Adrenal gland (tissue), 5 donors: ENCODE data around the gene POLG2.

Experiments used
- POLR2A ChIP-seq, 2 donors: fragments of 450-650 bp; IDR thresholded peaks; one replicate each; pipeline ENCODE4 v1.6.1; 2017; ENCODE audit warnings: antibody characterized with exemption in 2 of 2, mild to moderate bottlenecking in 2 of 2, moderate library complexity in 1 of 2
- TF ChIP-seq, protein P1 (sequence below), 6 experiments: fragments of 450-650 bp in 4 of 6; fragments of 200-600 bp in 2 of 6; sonication (generic) in 1 of 6; IDR thresholded peaks; 1 replicate in 5 of 6; 2 replicates in 1 of 6; pipeline versions ENCODE4 v1.5.1 to v1.8.0; 2016 to 2021; ENCODE audit warnings: antibody characterized with exemption in 6 of 6, mild to moderate bottlenecking in 2 of 6, moderate library complexity in 1 of 6
- donor health status: DM: no; HTN: no; CAD: no.

- TF ChIP-seq, protein P1, sequence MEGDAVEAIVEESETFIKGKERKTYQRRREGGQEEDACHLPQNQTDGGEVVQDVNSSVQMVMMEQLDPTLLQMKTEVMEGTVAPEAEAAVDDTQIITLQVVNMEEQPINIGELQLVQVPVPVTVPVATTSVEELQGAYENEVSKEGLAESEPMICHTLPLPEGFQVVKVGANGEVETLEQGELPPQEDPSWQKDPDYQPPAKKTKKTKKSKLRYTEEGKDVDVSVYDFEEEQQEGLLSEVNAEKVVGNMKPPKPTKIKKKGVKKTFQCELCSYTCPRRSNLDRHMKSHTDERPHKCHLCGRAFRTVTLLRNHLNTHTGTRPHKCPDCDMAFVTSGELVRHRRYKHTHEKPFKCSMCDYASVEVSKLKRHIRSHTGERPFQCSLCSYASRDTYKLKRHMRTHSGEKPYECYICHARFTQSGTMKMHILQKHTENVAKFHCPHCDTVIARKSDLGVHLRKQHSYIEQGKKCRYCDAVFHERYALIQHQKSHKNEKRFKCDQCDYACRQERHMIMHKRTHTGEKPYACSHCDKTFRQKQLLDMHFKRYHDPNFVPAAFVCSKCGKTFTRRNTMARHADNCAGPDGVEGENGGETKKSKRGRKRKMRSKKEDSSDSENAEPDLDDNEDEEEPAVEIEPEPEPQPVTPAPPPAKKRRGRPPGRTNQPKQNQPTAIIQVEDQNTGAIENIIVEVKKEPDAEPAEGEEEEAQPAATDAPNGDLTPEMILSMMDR (IDR thresholded peaks at IDR 0.05) = peak in 5 of 6 experiments; percentile 25 to 55 (median 52)
- TF ChIP-seq POLR2A (IDR thresholded peaks at IDR 0.05) = no peak
Measured at GRCh38 chr17:64491034-64491860, 5.6 kb downstream of the POLG2 start.
